ENCODE results near the gene MAP6D1.

Gene MAP6D1

DNA sequence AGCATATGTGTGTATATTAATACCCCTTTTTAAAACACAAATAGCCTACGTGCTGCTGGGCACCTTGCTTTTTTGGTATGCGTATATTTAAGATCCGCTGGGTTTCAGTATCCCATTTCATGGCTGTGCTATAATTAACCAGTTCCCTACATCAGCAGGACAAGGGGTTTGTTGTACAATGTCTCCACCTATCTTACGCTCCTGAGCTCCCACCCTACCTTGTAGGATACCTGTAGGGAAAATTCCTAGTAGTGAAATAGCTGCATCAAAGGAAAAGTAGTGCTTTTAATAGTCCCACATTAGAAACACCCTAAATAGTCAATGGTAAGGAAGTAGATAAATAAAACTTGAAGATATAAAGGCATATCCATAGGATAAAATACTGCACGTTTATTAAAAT, 1.4 kb downstream of the MAP6D1 start:
- H3K4me3 ChIP-seq (ENCODE audit: low read depth in 1 of 2, low read length in 1 of 2) = no peak overlapping the region

DNA sequence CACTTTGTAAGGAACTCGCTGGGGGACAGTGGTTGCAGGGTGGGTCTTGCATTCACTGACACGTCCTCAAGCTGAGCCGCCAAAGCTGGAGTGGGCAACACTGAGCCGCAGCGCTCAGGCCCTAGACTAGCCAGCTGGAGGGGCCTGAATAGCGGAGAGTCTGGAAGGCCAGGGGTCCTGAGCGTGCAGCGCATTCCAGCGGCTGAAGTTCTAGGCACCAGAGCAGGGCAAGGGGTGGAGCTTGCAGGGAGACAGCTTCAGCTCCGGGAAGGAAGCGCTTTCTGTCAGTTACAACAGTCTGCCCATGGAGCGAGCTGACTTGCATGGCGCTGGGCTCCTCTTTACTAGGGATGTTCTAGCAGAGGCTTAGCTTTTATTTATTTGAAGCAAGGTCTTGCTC, 2.7 kb downstream of the MAP6D1 start:
- no peak overlapping the region for H3K4me3 ChIP-seq (ENCODE audit: low read depth in 1 of 2, low read length in 1 of 2)
- peaks cover 47% of the 10 kb centered on the region for H3K27me3 ChIP-seq
- no peaks in the 10 kb centered on the region for H3K9me3 ChIP-seq
- H3K36me3 ChIP-seq = peaks cover 14% of the 10 kb centered on the region
- TF ChIP-seq CTCF (IDR thresholded peaks at IDR 0.05) = no peak
- H3K27ac ChIP-seq = no peak overlapping the region
- peaks cover 10 to 20% of the 10 kb centered on the region in 2 experiments for H3K4me1 ChIP-seq (ENCODE audit: control insufficient read depth in 1 of 2, insufficient read depth in 1 of 2, low read depth in 1 of 2, low read length in 1 of 2)

More for the DNA sequence above, 1.4 kb downstream of the MAP6D1 start:
- no peak for TF ChIP-seq CTCF (IDR thresholded peaks at IDR 0.05)
- H3K9me3 ChIP-seq = no peaks in the 10 kb centered on the region
- H3K36me3 ChIP-seq = peaks cover 27% of the 10 kb centered on the region
- H3K27ac ChIP-seq = no peak overlapping the region
- H3K27me3 ChIP-seq = peaks cover 47% of the 10 kb centered on the region
- H3K4me1 ChIP-seq (ENCODE audit: control insufficient read depth in 1 of 2, insufficient read depth in 1 of 2, low read depth in 1 of 2, low read length in 1 of 2) = peaks cover 10 to 20% of the 10 kb centered on the region in 2 experiments

DNA sequence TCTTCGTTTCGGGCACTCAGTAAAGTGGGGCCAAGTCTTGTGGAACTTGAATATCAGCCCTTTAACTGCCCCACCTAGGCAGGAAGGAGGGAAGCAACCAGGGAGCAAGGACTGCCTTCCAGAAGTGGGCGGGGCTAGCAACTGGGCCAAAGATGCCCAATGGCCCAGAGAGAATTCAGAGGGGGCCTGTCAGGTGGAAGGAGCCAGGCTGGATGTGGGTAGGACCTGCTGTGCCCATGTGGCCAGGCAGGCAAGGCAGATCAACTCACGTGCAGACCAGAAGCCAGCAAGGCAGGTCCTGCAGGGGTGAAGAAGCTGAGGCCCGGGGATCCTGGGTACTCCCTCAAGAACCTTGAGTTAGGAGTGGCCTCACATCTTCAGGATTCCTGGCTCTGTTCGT, 5.5 kb downstream of the MAP6D1 start:
- Histone ChIP-seq H3K36me3 (peaks cover 15% of the 10 kb centered on the region), H3K4me3 (ENCODE audit: low read depth in 1 of 2, low read length in 1 of 2) (no peak overlapping the region), H3K9me3 (no peaks in the 10 kb centered on the region), H3K4me1 (ENCODE audit: control insufficient read depth in 1 of 2, insufficient read depth in 1 of 2, low read depth in 1 of 2, low read length in 1 of 2) (peaks cover 6 to 11% of the 10 kb centered on the region in 2 experiments), H3K27me3 (peaks cover 24% of the 10 kb centered on the region), H3K27ac (no peak overlapping the region)
- no peak for TF ChIP-seq CTCF (IDR thresholded peaks at IDR 0.05)

- no peak overlapping the region for H3K27ac ChIP-seq
- no peak for TF ChIP-seq CTCF (IDR thresholded peaks at IDR 0.05)
- peaks cover 0 to 2% of the 10 kb centered on the region in 2 experiments for H3K4me1 ChIP-seq (ENCODE audit: control insufficient read depth in 1 of 2, insufficient read depth in 1 of 2, low read depth in 1 of 2, low read length in 1 of 2)
- peaks cover 16% of the 10 kb centered on the region for H3K27me3 ChIP-seq
- H3K9me3 ChIP-seq = no peaks in the 10 kb centered on the region
- no peak overlapping the region for H3K4me3 ChIP-seq (ENCODE audit: low read depth in 1 of 2, low read length in 1 of 2)
- peaks cover 15% of the 10 kb centered on the region for H3K36me3 ChIP-seq
These were observed 6.4 kb downstream of the MAP6D1 start for GRCh38 chr3:183818706-183819624.

- Histone ChIP-seq H3K9me3 (no peaks in the 10 kb centered on the region), H3K4me1 (ENCODE audit: control insufficient read depth in 1 of 2, insufficient read depth in 1 of 2, low read depth in 1 of 2, low read length in 1 of 2) (no peaks in the 10 kb centered on the region), H3K27ac (no peak overlapping the region), H3K27me3 (peaks cover 7% of the 10 kb centered on the region), H3K4me3 (ENCODE audit: low read depth in 1 of 2, low read length in 1 of 2) (no peak overlapping the region), H3K36me3 (peaks cover 15% of the 10 kb centered on the region)
- no peak for TF ChIP-seq CTCF (IDR thresholded peaks at IDR 0.05)
These were observed 7.2 kb downstream of the MAP6D1 start for GRCh38 chr3:183818041-183818620.

Data from neutrophil (primary cell).